A549 treated with CORT108297 at 1 μM for 4 hours (cell line): ENCODE results near the gene HYCC2. TPM values are rescaled to one million over a fixed set of nuclear protein-coding genes. Genes with fewer than 3 reads are reported as not detected.

Experiments used
- total RNA-seq: library from RNA; stranded (reverse); fragments of 200-300 nt; extraction: Qiagen RNA extraction; gene quantifications from 5 replicates; pipeline ENCODE4 v1.2.3, GENCODE V29; 2022

Gene HYCC2
- 2.8 to 5.5 TPM (median 3.4 TPM) in 5 replicates for total RNA-seq

DNA sequence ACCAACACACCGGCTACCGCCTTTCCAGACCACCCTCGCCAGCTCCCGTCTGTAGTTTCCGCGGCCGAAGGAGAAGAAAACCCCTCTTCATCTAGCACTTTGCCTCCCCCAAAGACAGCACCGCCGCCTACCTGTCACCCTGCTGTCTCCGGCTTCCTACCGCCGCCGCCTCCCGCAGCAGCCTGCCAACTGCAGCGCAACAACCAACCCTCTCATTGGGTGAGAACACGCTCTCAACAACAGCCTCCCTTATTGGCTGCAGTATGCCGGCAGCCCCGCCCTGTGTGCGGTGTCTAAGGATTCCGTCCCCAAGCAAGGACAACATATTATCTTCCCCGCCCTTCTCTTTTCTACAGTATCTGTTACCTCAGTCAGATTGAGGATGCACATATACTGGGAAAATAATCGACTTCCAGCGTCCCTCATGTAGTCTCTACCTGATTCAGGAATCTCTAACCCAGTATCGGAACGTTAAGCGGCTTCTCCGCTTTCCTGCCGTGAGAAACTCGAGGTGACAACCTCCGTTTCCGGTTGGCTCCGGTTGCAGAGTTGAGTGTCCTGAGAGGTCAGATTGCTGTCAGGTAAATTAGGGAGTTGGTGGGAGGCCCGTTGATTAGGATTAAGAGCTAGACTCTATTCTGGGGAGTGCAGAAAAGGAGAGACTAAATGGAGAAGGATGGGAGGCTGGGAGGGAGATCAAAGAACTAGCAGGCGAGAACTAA lies at the start of gene HYCC2, which contains the start of gene NDUFB3:
Gene HYCC2, minus strand, starts transcription at position 193 of the 722 bp plus-strand sequence. CDS start 47,662 bp downstream, outside the sequence.
Gene NDUFB3, plus strand, starts transcription at position 523 of the 722 bp plus-strand sequence. CDS start 6,882 bp downstream, outside the sequence.

DNA sequence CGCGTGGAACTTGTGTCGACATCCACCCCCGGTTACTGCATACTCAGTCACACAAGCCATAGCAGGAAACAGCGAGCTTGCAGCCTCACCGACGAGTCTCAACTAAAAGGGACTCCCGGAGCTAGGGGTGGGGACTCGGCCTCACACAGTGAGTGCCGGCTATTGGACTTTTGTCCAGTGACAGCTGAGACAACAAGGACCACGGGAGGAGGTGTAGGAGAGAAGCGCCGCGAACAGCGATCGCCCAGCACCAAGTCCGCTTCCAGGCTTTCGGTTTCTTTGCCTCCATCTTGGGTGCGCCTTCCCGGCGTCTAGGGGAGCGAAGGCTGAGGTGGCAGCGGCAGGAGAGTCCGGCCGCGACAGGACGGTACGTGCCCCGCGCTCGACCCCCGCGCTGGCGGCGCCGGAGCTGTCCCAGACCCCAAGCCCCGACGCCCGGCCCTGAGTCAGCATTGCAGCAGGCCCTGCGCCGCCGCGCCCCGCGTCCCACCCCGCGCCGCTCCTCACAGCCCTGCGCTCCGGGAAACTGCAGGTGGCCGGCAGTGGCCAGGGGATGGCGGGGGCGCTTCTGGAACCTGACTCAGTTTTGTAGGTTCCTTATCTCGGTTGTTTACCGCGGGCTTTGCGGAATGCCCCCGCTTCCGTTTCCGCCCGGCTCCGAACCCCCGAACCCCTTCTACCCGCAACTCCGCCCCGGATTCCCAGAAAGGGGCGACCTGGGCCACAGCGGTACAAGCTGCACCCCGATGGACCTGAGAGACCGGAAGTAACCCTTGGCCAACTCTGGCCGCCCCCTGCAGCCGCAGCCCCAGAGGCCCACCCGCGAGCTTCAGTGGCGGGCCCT lies 44.9 kb upstream of the HYCC2 start, which contains the start of gene CFLAR:
Gene CFLAR, plus strand, starts transcription at position 50 of the 844 bp plus-strand sequence. CDS start 13,702 bp downstream, outside the sequence.

Other genes starting within 250 kb of the HYCC2 start
- 37.4 to 50.3 TPM (median 39.2 TPM) in 5 replicates for gene CLK1, start 207.0 kb downstream of the HYCC2 start, total RNA-seq
- 22.5 to 26.6 TPM (median 24.8 TPM) in 5 replicates for gene PPIL3, start 182.6 kb downstream of the HYCC2 start, total RNA-seq
- 39.9 to 51.0 TPM (median 41.1 TPM) in 5 replicates for gene NIF3L1, start 182.3 kb downstream of the HYCC2 start, total RNA-seq
- 12.9 to 15.6 TPM (median 14.4 TPM) in 5 replicates for gene ORC2, start 108.0 kb downstream of the HYCC2 start, total RNA-seq
- 129 to 172 TPM (median 134 TPM) in 5 replicates for gene NDUFB3, start 330 bp upstream of the HYCC2 start, total RNA-seq
- 67.7 to 91.0 TPM (median 75.5 TPM) in 5 replicates for gene CFLAR, start 44.5 kb upstream of the HYCC2 start, total RNA-seq
- gene CASP10, start 111.5 kb upstream of the HYCC2 start, total RNA-seq = 2.1 to 2.6 TPM (median 2.5 TPM) in 5 replicates
- 34.4 to 43.8 TPM (median 35.5 TPM) in 5 replicates for gene CASP8, start 188.9 kb upstream of the HYCC2 start, total RNA-seq